WERI-Rb-1 (cell line): ENCODE data around the gene NIPAL3.

ENCODE experiments used
- DNase-seq: peaks from one replicate; pipeline ENCODE4 v3.0.0-alpha.2; 2020
- H3K27ac ChIP-seq: fragments of 250-450 bp; sonication (Bioruptor Pico); 2 replicates; pipeline ENCODE4 v1.5.1; 2020; ENCODE audit warnings: mild to moderate bottlenecking, moderate library complexity
- H3K27me3 ChIP-seq: fragments of 250-450 bp; sonication (Bioruptor Pico); 2 replicates; pipeline ENCODE4 v1.5.1; 2021; ENCODE audit warnings: mild to moderate bottlenecking, low read depth, moderate library complexity; ENCODE audit not compliant: insufficient read depth, severe bottlenecking
- H3K36me3 ChIP-seq: fragments of 250-450 bp; sonication (Bioruptor Pico); 2 replicates; pipeline ENCODE4 v1.5.1; 2020; ENCODE audit warnings: mild to moderate bottlenecking, moderate library complexity
- H3K4me3 ChIP-seq: 2 replicates; pipeline ENCODE4 v1.5.1; 2011; ENCODE audit warnings: low read depth, mild to moderate bottlenecking, control low read depth, low read length
- H3K9me3 ChIP-seq: fragments of 250-450 bp; sonication (Bioruptor Pico); 2 replicates; pipeline ENCODE4 v1.5.1; 2021; ENCODE audit warnings: mild to moderate bottlenecking, moderate library complexity; ENCODE audit not compliant: severe bottlenecking
- CTCF ChIP-seq: IDR thresholded peaks from 2 replicates; pipeline ENCODE4 v1.5.1; 2011; ENCODE audit warnings: low read depth, mild to moderate bottlenecking, control low read depth, inconsistent platforms, low read length

The NIPAL3 gene

GRCh38 chr1:24392604-24392946, 23.0 kb upstream of the NIPAL3 start:
- no peak for DNase-seq
- Histone ChIP-seq H3K27ac (no peak overlapping the region), H3K27me3 (no peaks in the 10 kb centered on the region), H3K4me3 (no peak overlapping the region), H3K36me3 (no peaks in the 10 kb centered on the region; the same call in 1 of the 2 replicates), H3K9me3 (no peaks in the 10 kb centered on the region)
- no peak for TF ChIP-seq CTCF

- H3K27ac ChIP-seq, result no peak overlapping the region
- no peak for TF ChIP-seq CTCF
- DNase-seq, result no peak
- no peaks in the 10 kb centered on the region; the same call in 1 of the 2 replicates for H3K36me3 ChIP-seq
- H3K9me3 ChIP-seq, result no peaks in the 10 kb centered on the region
- H3K27me3 ChIP-seq, result no peaks in the 10 kb centered on the region
- no peak overlapping the region for H3K4me3 ChIP-seq
Observed at GRCh38 chr1:24392982-24393650, 22.5 kb upstream of the NIPAL3 start.

GRCh38 chr1:24393892-24394291, 21.7 kb upstream of the NIPAL3 start:
- no peaks in the 10 kb centered on the region for H3K9me3 ChIP-seq
- H3K36me3 ChIP-seq, result no peaks in the 10 kb centered on the region; the same call in 1 of the 2 replicates
- DNase-seq, result no peak
- no peak overlapping the region for H3K27ac ChIP-seq
- H3K27me3 ChIP-seq, result no peaks in the 10 kb centered on the region
- no peak overlapping the region for H3K4me3 ChIP-seq
- TF ChIP-seq CTCF, result no peak

- no peaks in the 10 kb centered on the region for H3K27me3 ChIP-seq
- H3K36me3 ChIP-seq, result no peaks in the 10 kb centered on the region; the same call in 1 of the 2 replicates
- H3K27ac ChIP-seq, result no peak overlapping the region
- TF ChIP-seq CTCF, result no peak
- no peaks in the 10 kb centered on the region for H3K9me3 ChIP-seq
- no peak for DNase-seq
- no peak overlapping the region for H3K4me3 ChIP-seq
Observed at GRCh38 chr1:24400065-24400464, 15.5 kb upstream of the NIPAL3 start.

- Histone ChIP-seq H3K4me3 (no peak overlapping the region), H3K27me3 (no peaks in the 10 kb centered on the region), H3K27ac (no peak overlapping the region), H3K9me3 (peaks cover 3% of the 10 kb centered on the region), H3K36me3 (no peaks in the 10 kb centered on the region; the same call in 1 of the 2 replicates)
- TF ChIP-seq CTCF, result no peak
- no peak for DNase-seq
Observed at GRCh38 chr1:24403806-24404205, 11.8 kb upstream of the NIPAL3 start.

- H3K4me3 ChIP-seq, result no peak overlapping the region
- no peaks in the 10 kb centered on the region for H3K27me3 ChIP-seq
- peaks cover 3% of the 10 kb centered on the region for H3K9me3 ChIP-seq
- no peak for DNase-seq
- H3K27ac ChIP-seq, result no peak overlapping the region
- TF ChIP-seq CTCF, result no peak
- H3K36me3 ChIP-seq, result no peaks in the 10 kb centered on the region
Observed at GRCh38 chr1:24406788-24407187, 8.8 kb upstream of the NIPAL3 start.
